ENCODE results near the gene NEK6. TPM values are rescaled to one million over a fixed set of nuclear protein-coding genes. Genes with fewer than 3 reads are reported as not detected.
A peak's percentile ranks its signal among the peaks of the same experiment; 100 is the strongest.
"Not testable (repeated sequence)": the region's sequence is repeated elsewhere in the genome, so short reads cannot be mapped to it uniquely, and the experiment has no call there.

Gene NEK6
- total RNA-seq, 4 donors from 2014 or later: 2.0 to 15.3 (median 7.3) TPM

- Histone ChIP-seq H3K9me3 (no peaks in the 10 kb centered on the region), H3K27ac (peak overlapping the region in 2 of 4 donors; percentile 21 to 23), H3K36me3 (no peaks in the 10 kb centered on the region), H3K4me1 (peaks cover 0 to 14% (median 2%) of the 10 kb centered on the region in 3 donors), H3K4me3 (peak overlapping the region in 3 of 4 donors; percentile 22 to 44 (median 32)), H3K27me3 (no peaks in the 10 kb centered on the region)
- no peak for DNase-seq
- no peak for TF ChIP-seq CTCF (IDR thresholded peaks at IDR 0.05)
- no peak for TF ChIP-seq POLR2A (IDR thresholded peaks at IDR 0.05)
- intact Hi-C loops (cut with DNase I): no loop called here
- WGBS, 2 donors: 22 to 42% methylated on average over 18 to 24 of the region's 24 CpGs
These were observed 15.2 kb upstream of the NEK6 start for GRCh38 chr9:124242331-124243194.

- H3K36me3 ChIP-seq; H3K27ac ChIP-seq; H3K4me3 ChIP-seq; H3K9me3 ChIP-seq; DNase-seq; H3K27me3 ChIP-seq; intact Hi-C loops (cut with DNase I): not testable (repeated sequence)
- WGBS, 2 donors: 89 to 90% methylated on average over 5 of the region's 5 CpGs
- peaks cover 0 to 11% (median 0%) of the 10 kb centered on the region in 3 donors for H3K4me1 ChIP-seq
These were observed 10.4 kb upstream of the NEK6 start for GRCh38 chr9:124247393-124247792.

GRCh38 chr9:124248066-124248465, 9.7 kb upstream of the NEK6 start:
- TF ChIP-seq POLR2A (IDR thresholded peaks at IDR 0.05) (no peak), CTCF (IDR thresholded peaks at IDR 0.05) (no peak)
- no peak overlapping the region for H3K4me3 ChIP-seq
- DNase-seq: no peak
- WGBS, 2 donors: 86 to 97% methylated on average over 3 of the region's 3 CpGs
- intact Hi-C loops (cut with DNase I): no loop called here
- no peaks in the 10 kb centered on the region for H3K9me3 ChIP-seq
- H3K27ac ChIP-seq: no peak overlapping the region
- H3K4me1 ChIP-seq: peaks cover 0 to 4% (median 0%) of the 10 kb centered on the region in 3 donors
- no peaks in the 10 kb centered on the region for H3K27me3 ChIP-seq
- no peaks in the 10 kb centered on the region for H3K36me3 ChIP-seq

- 74% methylated on average over 3 to 4 of the region's 4 CpGs for WGBS, 2 donors
- no peak for DNase-seq
- H3K36me3 ChIP-seq: no peaks in the 10 kb centered on the region
- no peaks in the 10 kb centered on the region for H3K9me3 ChIP-seq
- intact Hi-C loops (cut with DNase I): no loop called here
- H3K27me3 ChIP-seq: no peaks in the 10 kb centered on the region
- no peak for TF ChIP-seq POLR2A (IDR thresholded peaks at IDR 0.05)
- H3K27ac ChIP-seq: no peak overlapping the region
- H3K4me1 ChIP-seq: no peaks in the 10 kb centered on the region
- H3K4me3 ChIP-seq: no peak overlapping the region
These were observed 8.8 kb upstream of the NEK6 start for GRCh38 chr9:124248960-124249359.

- intact Hi-C loops (cut with DNase I): no loop called here
- Histone ChIP-seq H3K36me3 (no peaks in the 10 kb centered on the region), H3K4me1 (no peaks in the 10 kb centered on the region), H3K9me3 (no peaks in the 10 kb centered on the region), H3K27ac (no peak overlapping the region), H3K4me3 (no peak overlapping the region), H3K27me3 (no peaks in the 10 kb centered on the region)
- no peak for DNase-seq
- WGBS, 2 donors: 77 to 81% methylated on average over 3 to 4 of the region's 4 CpGs
- TF ChIP-seq CTCF (IDR thresholded peaks at IDR 0.05) (no peak), POLR2A (IDR thresholded peaks at IDR 0.05) (no peak)
These were observed 6.5 kb upstream of the NEK6 start for GRCh38 chr9:124251204-124251603.

- peaks cover 0 to 5% (median under 1%) of the 10 kb centered on the region in 3 donors for H3K4me1 ChIP-seq
- H3K27ac ChIP-seq: no peak overlapping the region
- H3K27me3 ChIP-seq: no peaks in the 10 kb centered on the region
- WGBS, 2 donors: 48 to 58% methylated on average over 15 to 16 of the region's 16 CpGs
- TF ChIP-seq CTCF (IDR thresholded peaks at IDR 0.05) (no peak), POLR2A (IDR thresholded peaks at IDR 0.05) (no peak)
- H3K9me3 ChIP-seq: no peaks in the 10 kb centered on the region
- no peaks in the 10 kb centered on the region for H3K36me3 ChIP-seq
- no peak overlapping the region for H3K4me3 ChIP-seq
- DNase-seq: no peak
- intact Hi-C loops (cut with DNase I): no loop called here
These were observed 6.0 kb upstream of the NEK6 start for GRCh38 chr9:124251605-124252378.

GRCh38 chr9:124252878-124253277, 4.9 kb upstream of the NEK6 start:
- DNase-seq, H3K27me3 ChIP-seq: not testable (repeated sequence)
- WGBS, 2 donors: 86 to 87% methylated on average over 6 to 8 of the region's 8 CpGs

More at GRCh38 chr9:124252878-124253277, 4.9 kb upstream of the NEK6 start:
- H3K4me3 ChIP-seq; intact Hi-C loops (cut with DNase I); H3K27ac ChIP-seq; H3K36me3 ChIP-seq; H3K9me3 ChIP-seq: not testable (repeated sequence)
- H3K4me1 ChIP-seq: peaks cover 0 to 14% (median 7%) of the 10 kb centered on the region in 3 donors

All from esophagus squamous epithelium (tissue), 5 donors.